ENCODE data around the gene CLEC7A.

The CLEC7A gene

DNA sequence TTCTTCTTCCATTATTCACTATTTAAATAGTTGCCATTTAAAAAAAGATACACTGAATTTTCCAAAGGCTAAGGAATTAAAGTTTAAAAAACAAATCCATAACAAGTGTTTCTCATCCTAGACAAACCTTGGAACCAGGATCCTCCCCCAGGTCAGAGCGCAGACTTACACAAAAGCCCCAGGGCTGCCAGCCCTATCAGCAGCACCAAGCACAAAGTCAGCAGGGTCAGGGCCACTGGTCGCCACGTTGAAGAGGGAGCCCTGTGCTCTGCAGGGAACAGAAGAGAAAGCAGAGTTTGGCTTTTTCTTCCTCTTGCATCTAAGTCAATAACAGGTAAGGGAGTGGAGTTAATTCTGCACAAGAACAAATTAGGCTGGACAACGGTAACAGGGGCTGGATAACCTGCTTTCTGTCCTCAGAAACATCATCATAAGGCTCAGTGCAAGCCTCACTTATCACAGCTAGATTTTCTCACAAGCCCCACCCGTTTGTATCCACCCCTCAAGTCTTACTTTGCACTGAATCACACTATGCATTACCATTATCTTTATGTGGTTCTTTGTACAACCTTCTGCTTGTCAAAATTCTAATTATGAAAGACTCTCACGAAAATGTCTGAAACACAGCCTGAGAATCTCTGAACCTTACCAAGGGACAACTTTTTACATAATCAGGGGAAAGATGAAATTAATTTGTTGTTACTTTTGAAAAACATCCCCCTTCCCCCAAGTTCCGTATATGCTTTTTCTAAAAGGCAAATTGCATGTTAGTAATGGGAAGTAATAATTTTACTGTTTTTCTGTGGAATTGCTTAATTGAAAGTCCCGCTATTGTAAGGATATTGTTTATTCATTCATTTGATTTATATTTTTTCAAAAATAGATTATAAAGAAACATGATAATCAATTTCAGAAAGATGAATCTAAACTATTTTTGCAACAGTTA is 40.8 kb downstream of the CLEC7A start:
- no peak for DNase-seq

DNA sequence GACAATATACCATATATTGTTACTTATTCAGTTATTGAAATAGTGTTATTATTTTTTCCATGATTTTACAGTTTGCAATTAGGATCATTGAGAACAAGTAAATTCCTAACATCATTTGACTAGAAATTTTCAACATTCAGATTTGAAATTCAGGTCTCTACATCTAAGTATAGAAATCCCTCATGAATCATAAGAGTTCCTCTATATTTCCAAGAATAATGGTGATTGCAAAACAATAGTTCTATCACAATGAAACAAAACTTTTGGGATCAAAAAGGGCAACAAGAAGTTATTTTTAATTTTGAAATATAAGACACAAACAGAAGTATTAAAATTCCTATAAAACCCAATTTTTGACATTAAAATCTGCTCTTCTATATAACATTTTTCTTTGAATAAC is 42.0 kb downstream of the CLEC7A start:
- no peak for DNase-seq

DNA sequence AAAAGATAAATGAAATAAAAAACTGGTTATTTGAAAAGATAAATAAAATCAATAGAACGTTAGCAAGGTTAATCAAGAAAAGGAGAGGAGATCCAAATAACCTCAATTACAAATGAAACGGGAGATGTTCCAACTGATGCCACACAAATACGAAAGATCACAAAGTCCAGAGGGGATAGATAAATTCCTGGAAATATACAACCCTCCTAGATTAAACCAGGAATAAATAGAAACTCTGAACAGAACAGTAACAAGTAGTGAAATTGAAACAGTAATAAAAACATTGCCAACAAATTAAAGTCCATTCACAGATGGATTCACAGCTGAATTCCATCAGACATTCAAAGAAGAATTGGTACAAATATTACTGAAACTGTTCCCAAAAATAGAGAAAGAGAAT is 43.6 kb downstream of the CLEC7A start:
- DNase-seq, result no peak

DNA sequence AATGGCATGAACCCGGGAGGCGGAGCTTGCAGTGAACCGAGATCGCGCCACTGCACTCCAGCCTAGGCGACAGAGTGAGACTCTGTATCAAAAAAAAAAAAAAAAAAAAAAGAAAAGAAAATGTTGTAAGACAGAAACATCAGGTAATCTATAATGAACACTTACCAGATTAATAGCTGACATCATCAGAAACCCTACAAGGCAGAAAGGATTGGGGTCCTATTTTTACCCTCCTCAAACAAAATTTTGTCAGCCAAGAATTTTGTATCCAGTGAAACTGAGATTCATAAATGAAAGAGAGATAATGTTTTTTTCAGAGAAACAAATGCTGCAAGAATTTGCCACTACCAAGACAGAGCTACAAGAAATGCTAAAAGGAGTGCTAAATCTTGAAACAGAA is 45.3 kb downstream of the CLEC7A start:
- DNase-seq, result no peak

DNA sequence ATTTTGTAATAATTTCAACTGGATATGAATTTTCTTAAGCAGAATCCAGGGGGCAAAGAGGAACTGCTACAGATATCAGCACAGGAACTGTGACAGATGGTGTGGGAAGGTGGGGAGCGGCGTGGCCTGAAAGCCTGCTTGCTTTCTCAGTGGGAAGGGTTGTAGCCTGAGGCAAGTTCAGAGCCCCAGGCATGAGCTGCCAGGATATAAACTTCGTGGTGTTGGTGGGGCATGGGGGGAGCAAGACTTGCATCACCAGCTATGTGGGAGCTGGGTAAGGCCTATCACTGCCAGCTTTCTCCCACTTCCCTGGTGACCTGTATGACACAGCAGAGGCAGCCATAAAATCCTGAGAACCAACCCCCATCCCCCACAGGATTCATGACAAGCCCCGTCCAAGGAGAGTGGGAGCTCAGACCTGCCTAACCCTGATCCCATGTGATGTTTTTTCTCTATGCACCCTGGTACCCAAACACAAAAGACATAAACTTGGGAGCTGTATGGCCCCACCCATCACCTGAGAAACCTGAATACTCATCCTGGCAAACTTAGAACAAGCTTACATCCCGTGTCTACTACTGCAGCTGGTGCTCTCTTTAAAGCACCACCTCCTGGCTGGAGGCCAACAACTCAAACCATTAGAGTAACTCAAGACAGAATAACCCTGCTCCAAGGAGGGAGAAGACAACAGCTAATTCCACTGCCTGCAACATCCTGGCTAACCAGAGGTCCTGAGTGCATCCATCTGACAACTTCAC is 47.7 kb downstream of the CLEC7A start:
- peak; percentile 4 for DNase-seq

DNA sequence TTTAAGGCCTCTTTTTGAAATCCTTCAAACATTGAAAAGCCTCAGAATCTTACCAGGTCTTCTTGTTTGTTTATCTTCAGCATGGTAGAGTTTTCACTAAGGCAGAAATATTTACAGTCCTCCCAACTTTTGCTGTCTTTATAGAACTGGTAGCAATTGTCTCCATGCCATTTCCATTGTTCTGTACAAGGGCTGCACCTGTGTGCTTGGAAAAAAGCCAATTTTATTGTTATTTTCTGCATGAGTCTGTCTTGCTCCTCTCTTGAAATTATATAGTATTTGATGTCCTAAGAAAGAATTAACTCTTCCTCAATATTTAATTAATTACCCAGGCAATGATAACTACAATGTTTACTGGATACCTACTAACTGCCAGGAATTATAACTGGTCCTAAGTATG is 54.5 kb downstream of the CLEC7A start:
- no peak for DNase-seq

DNA sequence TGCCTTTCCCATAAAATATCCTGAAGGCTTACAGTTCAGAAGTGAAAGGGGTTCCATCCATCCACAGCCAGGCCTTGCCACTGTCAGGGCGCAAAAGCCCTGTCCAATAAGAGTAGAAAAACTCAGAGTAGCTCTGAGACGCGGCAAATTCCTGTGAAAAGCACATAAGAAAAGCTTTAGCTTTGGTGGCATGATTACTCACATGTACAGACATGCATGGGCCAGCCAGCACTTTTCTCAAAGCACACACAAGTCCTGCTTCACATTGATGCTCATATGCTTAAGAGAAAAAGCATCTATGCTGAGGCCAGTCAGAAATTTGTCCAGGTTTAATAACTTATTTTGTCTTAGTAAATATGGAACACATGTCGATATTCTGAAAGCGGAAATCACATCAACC is 56.7 kb downstream of the CLEC7A start:
- no peak for DNase-seq

DNA sequence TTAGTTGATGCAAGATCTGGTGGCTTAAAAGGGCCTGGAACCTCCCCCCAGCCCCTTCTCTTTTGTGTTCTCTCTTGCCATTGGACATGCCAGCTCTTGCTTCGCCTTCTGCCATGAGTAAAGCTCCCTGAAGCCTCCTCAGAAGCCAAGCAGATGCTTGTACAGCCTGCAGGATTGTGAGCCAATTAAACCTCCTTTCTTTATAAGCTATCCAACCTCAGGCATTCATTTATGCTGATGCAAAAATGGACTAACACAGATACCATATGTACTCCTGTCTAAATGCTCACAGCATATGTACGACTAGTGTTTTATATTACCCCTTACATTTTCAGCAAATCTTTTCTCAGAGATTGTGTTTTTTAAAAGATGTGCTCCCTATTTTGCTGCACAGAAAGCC is 57.9 kb downstream of the CLEC7A start:
- no peak for DNase-seq

DNA sequence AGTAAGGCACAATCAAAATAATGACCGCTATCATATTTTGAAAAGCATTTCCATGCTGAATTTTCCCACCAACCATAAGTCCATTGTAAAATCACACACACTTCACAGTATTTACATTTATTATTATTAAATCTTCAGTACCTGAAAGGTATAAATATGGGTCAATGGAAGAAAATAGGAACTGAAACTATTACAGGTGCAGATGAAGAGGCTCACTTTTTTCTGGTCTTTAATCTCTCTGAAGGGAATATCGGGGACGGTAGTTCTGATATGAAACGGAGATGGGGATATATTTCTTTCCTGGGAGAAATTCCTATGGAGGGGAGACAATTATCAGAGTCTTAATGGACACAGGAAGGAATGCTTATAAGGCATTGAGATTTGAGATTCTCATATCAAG is 59.6 kb downstream of the CLEC7A start:
- no peak for DNase-seq

DNA sequence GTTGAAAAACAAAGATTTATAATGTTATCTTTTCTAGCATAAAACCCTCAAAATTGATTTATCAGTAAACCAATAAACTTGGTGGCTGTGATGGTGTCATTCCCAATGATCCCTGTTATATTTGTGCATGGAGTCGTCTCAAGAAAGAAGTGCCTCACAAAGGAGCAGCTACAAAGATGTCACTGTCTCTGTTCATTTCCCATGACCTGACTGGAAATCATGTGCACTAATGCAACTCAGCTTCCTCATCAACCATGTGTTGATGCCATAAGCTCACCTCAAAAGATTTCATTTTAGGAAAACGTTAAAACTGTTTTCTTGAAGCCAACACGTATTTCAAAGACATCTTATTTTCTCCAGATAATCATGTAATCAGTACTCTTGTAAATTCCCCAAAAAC is 60.0 kb downstream of the CLEC7A start:
- no peak for DNase-seq

DNA sequence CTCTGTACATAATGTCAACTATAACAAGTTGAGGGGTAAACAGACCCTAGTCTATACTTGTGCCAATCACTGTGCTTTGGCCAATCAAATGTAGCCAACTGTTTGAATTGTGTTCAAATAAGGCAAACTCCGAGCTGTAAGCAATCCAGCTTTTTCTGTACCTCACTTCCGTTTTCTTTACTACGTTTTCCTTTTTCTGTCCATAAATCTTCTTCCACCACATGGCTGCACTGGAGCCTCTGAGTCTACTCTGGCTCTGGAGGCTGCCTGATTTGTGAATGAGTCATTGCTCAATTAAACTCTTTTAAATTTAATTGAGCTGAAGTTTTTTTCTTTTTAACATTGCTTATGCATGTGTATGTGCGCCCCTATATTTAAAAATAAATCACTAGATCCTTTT is 60.9 kb downstream of the CLEC7A start:
- DNase-seq, result no peak

DNA sequence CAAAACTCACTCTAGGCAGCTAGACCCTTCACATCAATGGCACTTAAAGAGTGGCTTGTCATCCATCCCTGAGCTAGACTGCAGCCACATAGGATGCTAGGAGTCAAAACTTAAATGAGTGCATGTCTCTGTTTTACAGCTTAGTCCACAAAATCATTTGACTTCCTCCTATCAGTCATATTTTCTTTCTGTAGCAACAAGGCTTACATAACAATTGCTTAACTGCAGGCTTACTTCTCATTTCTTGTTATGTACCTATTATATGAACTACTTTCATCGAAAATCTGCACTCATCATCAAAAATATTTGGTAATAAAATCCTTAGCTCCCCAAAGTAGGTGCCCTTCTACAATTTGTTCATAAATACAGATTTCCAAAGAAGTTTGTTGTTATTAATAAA is 61.4 kb downstream of the CLEC7A start:
- no peak for DNase-seq

DNA sequence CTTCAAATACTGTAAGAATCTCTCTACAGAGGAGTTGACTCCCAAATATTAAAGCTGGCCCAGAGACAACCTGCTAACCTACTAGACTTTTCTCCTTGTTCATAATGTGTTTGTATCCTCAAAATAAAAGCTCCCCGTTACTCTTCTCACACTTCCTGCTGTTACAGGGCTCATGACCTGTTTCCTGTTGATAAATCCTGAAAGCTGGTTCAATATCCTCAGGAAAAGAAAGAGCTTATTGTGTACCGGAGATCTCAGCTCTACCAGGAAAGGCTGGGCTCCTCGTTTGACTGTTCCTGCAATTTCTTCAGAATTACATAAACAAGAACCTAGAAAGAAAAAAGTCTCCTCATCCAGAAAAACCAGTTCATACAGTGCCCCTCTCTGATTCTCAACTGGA is 62.1 kb downstream of the CLEC7A start:
- no peak for DNase-seq

DNA sequence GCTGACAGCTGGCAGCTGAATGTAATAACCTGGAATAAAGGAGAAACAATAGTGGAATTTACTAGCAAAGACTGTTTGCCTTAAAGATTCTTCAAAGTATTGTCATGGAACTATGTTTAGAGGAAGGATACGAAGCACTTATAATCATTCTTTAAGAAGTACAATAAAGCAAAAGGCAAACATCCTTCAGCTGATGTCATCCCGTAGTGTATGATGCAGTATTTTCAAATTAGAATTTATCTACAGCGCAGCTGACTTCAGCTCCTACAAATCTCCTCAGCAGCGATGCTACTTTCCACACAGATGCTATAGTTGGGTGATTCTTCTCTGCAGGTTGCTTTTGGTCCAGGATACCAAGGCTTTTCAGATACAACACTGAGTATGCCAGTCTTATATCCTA is 62.7 kb downstream of the CLEC7A start:
- DNase-seq, result no peak

All from NCI-H69 (cell line).